SU-DHL-6 (cell line): Measurements from ENCODE around the gene NTRK3.

Experiments used
- CTCF ChIP-seq: fragments of 200-600 bp; sonication (generic); IDR thresholded peaks from one replicate; pipeline ENCODE4 v1.5.1; 2017; ENCODE audit warnings: antibody characterized with exemption, mild to moderate bottlenecking, low read length, moderate library complexity; ENCODE audit not compliant: insufficient read depth, poor library complexity, severe bottlenecking
- EZH2phosphoT487 ChIP-seq: fragments of 200-600 bp; sonication (generic), shearing (Covaris generic); conservative IDR thresholded peaks from 2 replicates; pipeline ENCODE4 v1.6.1; 2018; ENCODE audit warnings: mild to moderate bottlenecking, antibody characterized with exemption, low read length, moderate library complexity, mixed read lengths

- no peak for TF ChIP-seq CTCF
- no peak for TF ChIP-seq EZH2phosphoT487
These were observed 136.5 kb downstream of the NTRK3 start for GRCh38 chr15:88120026-88120425.
